HEK293 (cell line): ENCODE results near the gene LYZL4.

Experiments
- CTCF ChIA-PET: fragments of 350-600 bp; formaldehyde crosslinking; extraction: SDS; loops from one replicate; lab custom pipeline; 2021; ENCODE audit warnings: antibody characterized with exemption; lab: Yijun Ruan, JAX
- POLR2A ChIA-PET: fragments of 300-600 bp; formaldehyde crosslinking; extraction: SDS; loops from one replicate; lab custom pipeline; 2020; ENCODE audit warnings: antibody characterized with exemption, inconsistent platforms; lab: Yijun Ruan, JAX
- H3K27ac ChIP-seq: fragments of 200-500 bp; sonication (Bioruptor generic); 2 replicates; pipeline ENCODE4 v1.5.1; 2014; ENCODE audit warnings: low read depth, low read length, control low read depth, inconsistent platforms; ENCODE audit errors: extremely low read depth
- H3K36me3 ChIP-seq, 2 experiments: fragments of 200-500 bp in 1 of 2; sonication (Bioruptor generic) in 1 of 2; 1 replicate in 1 of 2; 2 replicates in 1 of 2; pipeline ENCODE4 v1.5.1; 2014 to 2017; ENCODE audit warnings: inconsistent platforms in 2 of 2, low read length in 2 of 2; ENCODE audit not compliant: control insufficient read depth in 2 of 2, insufficient read depth in 1 of 2
- H3K4me1 ChIP-seq: fragments of 200-500 bp; sonication (Bioruptor generic); 2 replicates; pipeline ENCODE4 v1.5.1; 2014; ENCODE audit warnings: mild to moderate bottlenecking, low read length, inconsistent platforms; ENCODE audit not compliant: control insufficient read depth, insufficient read depth
- H3K4me3 ChIP-seq: 2 replicates; pipeline ENCODE4 v1.5.1; 2011; ENCODE audit warnings: low read depth, mild to moderate bottlenecking, control low read depth, low read length, moderate library complexity
- H3K9me3 ChIP-seq: fragments of 200-500 bp; sonication (Bioruptor generic); 2 replicates; pipeline ENCODE4 v1.5.1; 2014; ENCODE audit warnings: low read depth, low read length, inconsistent platforms; ENCODE audit not compliant: control insufficient read depth, insufficient read depth
- BCL11A ChIP-seq: fragments of 450-650 bp; formaldehyde crosslinking; IDR thresholded peaks from 2 replicates; pipeline ENCODE4 v1.5.1; 2016; ENCODE audit warnings: low read depth, missing biosample characterization, missing genetic modification characterization
- KLF16 ChIP-seq: fragments of 450-650 bp; formaldehyde crosslinking; IDR thresholded peaks from 2 replicates; pipeline ENCODE4 v1.5.1; 2017; ENCODE audit warnings: missing biosample characterization, missing genetic modification characterization
- MYNN ChIP-seq: fragments of 450-650 bp; formaldehyde crosslinking; IDR thresholded peaks from 2 replicates; pipeline ENCODE4 v1.5.1; 2016; ENCODE audit warnings: missing biosample characterization, missing genetic modification characterization, borderline replicate concordance
- SALL2 ChIP-seq: fragments of 450-650 bp; formaldehyde crosslinking; IDR thresholded peaks from 2 replicates; pipeline ENCODE4 v1.5.0; 2017; ENCODE audit warnings: missing biosample characterization, mild to moderate bottlenecking, missing genetic modification characterization, borderline replicate concordance
- SETDB1 ChIP-seq: IDR thresholded peaks from one replicate; pipeline ENCODE4 v1.6.1; 2017; ENCODE audit warnings: mild to moderate bottlenecking, low read length, moderate library complexity, mixed read lengths; ENCODE audit not compliant: insufficient read length
- WT1 ChIP-seq: fragments of 450-650 bp; formaldehyde crosslinking; IDR thresholded peaks from 2 replicates; pipeline ENCODE4 v1.5.1; 2016; ENCODE audit warnings: missing biosample characterization, missing genetic modification characterization
- ZBTB26 ChIP-seq: fragments of 450-650 bp; formaldehyde crosslinking; optimal IDR thresholded peaks from 2 replicates; pipeline ENCODE3; 2016; ENCODE audit warnings: missing biosample characterization, mild to moderate bottlenecking, missing genetic modification characterization
- ZBTB6 ChIP-seq: fragments of 450-650 bp; formaldehyde crosslinking; IDR thresholded peaks from 2 replicates; pipeline ENCODE4 v1.5.1; 2017; ENCODE audit warnings: missing biosample characterization, missing genetic modification characterization
- ZFP37 ChIP-seq: fragments of 450-650 bp; formaldehyde crosslinking; IDR thresholded peaks from 2 replicates; pipeline ENCODE4 v1.5.1; 2016; ENCODE audit warnings: missing biosample characterization, missing genetic modification characterization
- ZNF10 ChIP-seq: fragments of 450-650 bp; formaldehyde crosslinking; IDR thresholded peaks from 2 replicates; pipeline ENCODE4 v1.5.1; 2017; ENCODE audit warnings: missing biosample characterization, missing genetic modification characterization
- ZNF133 ChIP-seq: fragments of 450-650 bp; formaldehyde crosslinking; IDR thresholded peaks from 2 replicates; pipeline ENCODE4 v1.5.1; 2016; ENCODE audit warnings: missing biosample characterization, missing genetic modification characterization
- ZNF146 ChIP-seq: fragments of 450-650 bp; formaldehyde crosslinking; IDR thresholded peaks from 2 replicates; pipeline ENCODE4 v1.5.1; 2016; ENCODE audit warnings: missing biosample characterization, missing genetic modification characterization
- ZNF239 ChIP-seq: fragments of 450-650 bp; formaldehyde crosslinking; IDR thresholded peaks from 2 replicates; pipeline ENCODE4 v1.5.1; 2016; ENCODE audit warnings: missing biosample characterization, missing genetic modification characterization
- ZNF394 ChIP-seq: fragments of 450-650 bp; formaldehyde crosslinking; IDR thresholded peaks from 2 replicates; pipeline ENCODE4 v1.5.1; 2016; ENCODE audit warnings: missing biosample characterization, missing genetic modification characterization, mild to moderate bottlenecking, moderate library complexity, borderline replicate concordance
- ZNF404 ChIP-seq: fragments of 450-650 bp; formaldehyde crosslinking; IDR thresholded peaks from 2 replicates; pipeline ENCODE4 v1.5.1; 2017; ENCODE audit warnings: missing biosample characterization, missing genetic modification characterization
- ZNF423 ChIP-seq: fragments of 450-650 bp; formaldehyde crosslinking; IDR thresholded peaks from 2 replicates; pipeline ENCODE4 v1.5.1; 2016; ENCODE audit warnings: missing biosample characterization, missing genetic modification characterization
- ZNF501 ChIP-seq: fragments of 450-650 bp; formaldehyde crosslinking; IDR thresholded peaks from 2 replicates; pipeline ENCODE4 v1.5.1; 2016; ENCODE audit warnings: missing biosample characterization, missing genetic modification characterization
- ZNF510 ChIP-seq: fragments of 450-650 bp; formaldehyde crosslinking; IDR thresholded peaks from 2 replicates; pipeline ENCODE4 v1.5.1; 2018; ENCODE audit warnings: mild to moderate bottlenecking, missing genetic modification characterization, missing biosample characterization; ENCODE audit not compliant: insufficient replicate concordance
- ZNF555 ChIP-seq: fragments of 450-650 bp; formaldehyde crosslinking; conservative IDR thresholded peaks from 2 replicates; pipeline ENCODE4 v1.5.1; 2017; ENCODE audit warnings: missing biosample characterization, mild to moderate bottlenecking, missing genetic modification characterization, inconsistent platforms
- ZNF776 ChIP-seq: fragments of 450-650 bp; formaldehyde crosslinking; IDR thresholded peaks from 2 replicates; pipeline ENCODE4 v1.5.0; 2017; ENCODE audit warnings: missing biosample characterization, missing genetic modification characterization, borderline replicate concordance
- ZNF785 ChIP-seq: fragments of 450-650 bp; formaldehyde crosslinking; IDR thresholded peaks from 2 replicates; pipeline ENCODE4 v1.5.1; 2016; ENCODE audit warnings: missing biosample characterization, missing genetic modification characterization
- ZNF792 ChIP-seq: fragments of 450-650 bp; formaldehyde crosslinking; IDR thresholded peaks from 2 replicates; pipeline ENCODE4 v1.5.1; 2016; ENCODE audit warnings: missing biosample characterization, missing genetic modification characterization
- ZSCAN23 ChIP-seq: fragments of 450-650 bp; formaldehyde crosslinking; IDR thresholded peaks from 2 replicates; pipeline ENCODE4 v1.5.1; 2016; ENCODE audit warnings: missing biosample characterization, missing genetic modification characterization
- TF ChIP-seq, protein P1 (sequence below): fragments of 450-650 bp; formaldehyde crosslinking; IDR thresholded peaks from 2 replicates; pipeline ENCODE4 v1.5.1; 2016; ENCODE audit warnings: missing biosample characterization, missing genetic modification characterization

LYZL4 gene

GRCh38 chr3:42438193-42438592 is 27.8 kb upstream of the LYZL4 start:
- POLR2A ChIA-PET: no interaction called here
- Histone ChIP-seq H3K27ac (no peak overlapping the region), H3K9me3 (no peaks in the 10 kb centered on the region), H3K36me3 (no peaks in the 10 kb centered on the region), H3K4me1 (no peaks in the 10 kb centered on the region), H3K4me3 (no peak overlapping the region)
- no peak for TF ChIP-seq BCL11A (tag by site-specific recombination)
- no peak for TF ChIP-seq ZNF792 (tag by site-specific recombination)
- TF ChIP-seq ZBTB26: no peak
- TF ChIP-seq ZNF146 (tag by site-specific recombination): no peak
- no peak for TF ChIP-seq ZSCAN23 (tag by site-specific recombination)
- TF ChIP-seq ZNF776: no peak
- no peak for TF ChIP-seq WT1 (tag by site-specific recombination)
- CTCF ChIA-PET: interaction anchor here (0.6 to 7.3 kb wide), 3 partner anchors 22 to 189 kb away, joined by 3 to 104 read pairs (median 5); no protein-coding TSS in a partner anchor

GRCh38 chr3:42434777-42435380 is 24.5 kb upstream of the LYZL4 start:
- no peak overlapping the region for H3K27ac ChIP-seq
- CTCF ChIA-PET: interaction anchor here (1.3 kb wide), 1 partner anchor 9 kb away, joined by 5 read pairs; no protein-coding TSS in a partner anchor
- TF ChIP-seq KLF16 (tag by site-specific recombination) (no peak), ZNF404 (tag by site-specific recombination) (no peak), ZNF394 (tag by site-specific recombination) (no peak), ZBTB6 (tag by site-specific recombination) (no peak), MYNN (tag by site-specific recombination) (no peak), ZNF239 (tag by site-specific recombination) (no peak), ZNF423 (tag by site-specific recombination) (no peak), ZNF555 (tag by site-specific recombination) (no peak), ZFP37 (tag by site-specific recombination) (no peak), SETDB1 (no peak), ZNF10 (tag by site-specific recombination) (no peak), ZNF785 (tag by site-specific recombination) (no peak), ZNF133 (tag by site-specific recombination) (no peak), ZSCAN23 (tag by site-specific recombination) (no peak), SALL2 (tag by site-specific recombination) (no peak), ZNF510 (tag by site-specific recombination) (no peak), ZNF501 (tag by site-specific recombination) (no peak), ZBTB26 (no peak)
- TF ChIP-seq, protein P1, sequence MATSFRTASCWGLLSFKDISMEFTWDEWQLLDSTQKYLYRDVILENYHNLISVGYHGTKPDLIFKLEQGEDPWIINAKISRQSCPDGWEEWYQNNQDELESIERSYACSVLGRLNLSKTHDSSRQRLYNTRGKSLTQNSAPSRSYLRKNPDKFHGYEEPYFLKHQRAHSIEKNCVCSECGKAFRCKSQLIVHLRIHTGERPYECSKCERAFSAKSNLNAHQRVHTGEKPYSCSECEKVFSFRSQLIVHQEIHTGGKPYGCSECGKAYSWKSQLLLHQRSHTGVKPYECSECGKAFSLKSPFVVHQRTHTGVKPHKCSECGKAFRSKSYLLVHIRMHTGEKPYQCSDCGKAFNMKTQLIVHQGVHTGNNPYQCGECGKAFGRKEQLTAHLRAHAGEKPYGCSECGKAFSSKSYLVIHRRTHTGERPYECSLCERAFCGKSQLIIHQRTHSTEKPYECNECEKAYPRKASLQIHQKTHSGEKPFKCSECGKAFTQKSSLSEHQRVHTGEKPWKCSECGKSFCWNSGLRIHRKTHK (tag by site-specific recombination): no peak
- TF ChIP-seq, all 188 proteins: peak for 0
- no peaks in the 10 kb centered on the region for H3K9me3 ChIP-seq
- no peak overlapping the region for H3K4me3 ChIP-seq
- no peaks in the 10 kb centered on the region for H3K36me3 ChIP-seq
- H3K4me1 ChIP-seq: no peaks in the 10 kb centered on the region
- POLR2A ChIA-PET: no interaction called here
